GM12878 (cell line): ENCODE measurements around the gene GSE1.

Experiments used
- IKZF1 ChIP-seq: fragments of 450-650 bp; conservative IDR thresholded peaks from 2 replicates; pipeline ENCODE4 v1.6.1; 2017; ENCODE audit warnings: antibody characterized with exemption, mild to moderate bottlenecking
- RFX5 ChIP-seq: IDR thresholded peaks from 2 replicates; pipeline ENCODE4 v1.6.1; 2011; ENCODE audit warnings: low read depth, low read length, improper control_type of control experiment

- no peak for TF ChIP-seq IKZF1
- no peak for TF ChIP-seq RFX5
Observed at GRCh38 chr16:85620374-85620773, 7.3 kb downstream of the GSE1 start.
